ENCODE measurements around the gene FKBP9.
"Not testable (repeated sequence)": the region's sequence is repeated elsewhere in the genome, so short reads cannot be mapped to it uniquely, and the experiment has no call there.

Gene FKBP9

GRCh38 chr7:32941681-32942414 lies 15.4 kb upstream of the FKBP9 start:
- Mint-ChIP-seq H3K4me3 (peak overlapping the region; percentile 94), H3K9me3 (no peaks in the 10 kb centered on the region), H3K4me1 (peaks cover 18% of the 10 kb centered on the region), H3K27ac (peak overlapping the region; percentile 88), H3K36me3 (no peaks in the 10 kb centered on the region)
- ATAC-seq (no peak), DNase-seq (ENCODE audit: low spot score in 2 of 2) (no peak)

GRCh38 chr7:32942415-32943251 lies 14.6 kb upstream of the FKBP9 start:
- peak; percentile 94 for ATAC-seq
- DNase-seq (ENCODE audit: low spot score in 2 of 2): peak; percentile 63 to 81
- peak overlapping the region; percentile 88 for H3K27ac Mint-ChIP-seq
- H3K4me1 Mint-ChIP-seq: peaks cover 18% of the 10 kb centered on the region
- H3K36me3 Mint-ChIP-seq: no peaks in the 10 kb centered on the region
- no peaks in the 10 kb centered on the region for H3K9me3 Mint-ChIP-seq
- peak overlapping the region; percentile 94 for H3K4me3 Mint-ChIP-seq

- Mint-ChIP-seq H3K4me1 (peaks cover 18% of the 10 kb centered on the region), H3K27ac (no peak overlapping the region), H3K4me3 (peak overlapping the region; percentile 94), H3K9me3 (peaks cover 3% of the 10 kb centered on the region), H3K36me3 (no peaks in the 10 kb centered on the region)
- DNase-seq (ENCODE audit: low spot score in 2 of 2) (no peak), ATAC-seq (no peak)
Measured at GRCh38 chr7:32943252-32944030, 13.8 kb upstream of the FKBP9 start.

- DNase-seq (ENCODE audit: low spot score in 2 of 2) (no peak), ATAC-seq (no peak)
- Mint-ChIP-seq H3K27ac (no peak overlapping the region), H3K36me3 (no peaks in the 10 kb centered on the region), H3K9me3 (peaks cover 6% of the 10 kb centered on the region), H3K4me3 (no peak overlapping the region), H3K4me1 (peaks cover under 1% of the 10 kb centered on the region)
Measured at GRCh38 chr7:32947420-32947983, 9.7 kb upstream of the FKBP9 start.

- no peaks in the 10 kb centered on the region for H3K4me1 Mint-ChIP-seq
- ATAC-seq: no peak
- H3K9me3 Mint-ChIP-seq: peaks cover 6% of the 10 kb centered on the region
- DNase-seq (ENCODE audit: low spot score in 2 of 2): no peak
- H3K4me3 Mint-ChIP-seq: no peak overlapping the region
- H3K36me3 Mint-ChIP-seq: no peaks in the 10 kb centered on the region
- H3K27ac Mint-ChIP-seq: no peak overlapping the region
Measured at GRCh38 chr7:32948202-32948601, 9.0 kb upstream of the FKBP9 start.

GRCh38 chr7:32952876-32953275 lies 4.4 kb upstream of the FKBP9 start:
- peaks cover 2% of the 10 kb centered on the region for H3K4me1 Mint-ChIP-seq

GRCh38 chr7:32958046-32959025 lies 1.1 kb downstream of the FKBP9 start:
- Mint-ChIP-seq H3K9me3 (no peaks in the 10 kb centered on the region), H3K27ac (no peak overlapping the region), H3K4me3 (peak overlapping the region; percentile 71), H3K4me1 (peaks cover 7% of the 10 kb centered on the region), H3K36me3 (no peaks in the 10 kb centered on the region)
- ATAC-seq: no peak
- DNase-seq (ENCODE audit: low spot score in 2 of 2): no peak

More at GRCh38 chr7:32952876-32953275, 4.4 kb upstream of the FKBP9 start:
- Mint-ChIP-seq H3K36me3 (no peaks in the 10 kb centered on the region), H3K4me3 (no peak overlapping the region), H3K27ac (no peak overlapping the region), H3K9me3 (peaks cover 6% of the 10 kb centered on the region)
- no peak for DNase-seq (ENCODE audit: low spot score in 2 of 2)
- no peak for ATAC-seq

- not testable (repeated sequence) for H3K4me3 Mint-ChIP-seq; H3K9me3 Mint-ChIP-seq; DNase-seq (ENCODE audit: low spot score in 2 of 2); H3K27ac Mint-ChIP-seq; ATAC-seq; H3K4me1 Mint-ChIP-seq; H3K36me3 Mint-ChIP-seq
Measured at GRCh38 chr7:32963880-32964301, 6.7 kb downstream of the FKBP9 start.

GRCh38 chr7:32964461-32965159 lies 7.4 kb downstream of the FKBP9 start:
- H3K9me3 Mint-ChIP-seq, H3K4me3 Mint-ChIP-seq, H3K27ac Mint-ChIP-seq, H3K36me3 Mint-ChIP-seq, H3K4me1 Mint-ChIP-seq: not testable (repeated sequence)
- ATAC-seq: peak; percentile 94
- peak in 1 of 2 donors; percentile 7 for DNase-seq (ENCODE audit: low spot score in 2 of 2)

- not testable (repeated sequence) for H3K36me3 Mint-ChIP-seq; H3K4me1 Mint-ChIP-seq; H3K4me3 Mint-ChIP-seq; H3K9me3 Mint-ChIP-seq; H3K27ac Mint-ChIP-seq; DNase-seq (ENCODE audit: low spot score in 2 of 2); ATAC-seq
Measured at GRCh38 chr7:32966489-32967267, 9.4 kb downstream of the FKBP9 start.

GRCh38 chr7:32967268-32967582 lies 10.0 kb downstream of the FKBP9 start:
- not testable (repeated sequence) for H3K27ac Mint-ChIP-seq; ATAC-seq; H3K4me1 Mint-ChIP-seq; H3K4me3 Mint-ChIP-seq; DNase-seq (ENCODE audit: low spot score in 2 of 2); H3K36me3 Mint-ChIP-seq; H3K9me3 Mint-ChIP-seq

- H3K36me3 Mint-ChIP-seq: not testable (repeated sequence)
Measured at GRCh38 chr7:32971967-32972366, 14.7 kb downstream of the FKBP9 start.

GRCh38 chr7:32977159-32977558 lies 19.9 kb downstream of the FKBP9 start:
- not testable (repeated sequence) for H3K27ac Mint-ChIP-seq; H3K4me3 Mint-ChIP-seq; DNase-seq (ENCODE audit: low spot score in 2 of 2); H3K9me3 Mint-ChIP-seq; H3K4me1 Mint-ChIP-seq; H3K36me3 Mint-ChIP-seq; ATAC-seq

More at GRCh38 chr7:32971967-32972366, 14.7 kb downstream of the FKBP9 start:
- H3K4me3 Mint-ChIP-seq; H3K27ac Mint-ChIP-seq; DNase-seq (ENCODE audit: low spot score in 2 of 2); H3K4me1 Mint-ChIP-seq; ATAC-seq; H3K9me3 Mint-ChIP-seq: not testable (repeated sequence)

Data from stimulated activated effector memory CD8-positive, alpha-beta T cell treated with anti-CD3 and anti-CD28 coated beads, Interleukin-12 subunit alpha, Interleukin-12 subunit beta, amount 100 ng/mL, for 72 hours (primary cell).